T-helper 1 cell treated with Interleukin-12 subunit alpha and Interleukin-12 subunit beta and Interleukin-4 antibody, amounts not matched to agents 30 ng/mL and 1 ng/mL, for 36 hours (primary cell): ENCODE results near the gene DSN1. TPM values are rescaled to one million over a fixed set of nuclear protein-coding genes. Genes with fewer than 3 reads are reported as not detected.

ENCODE experiments used
- intact Hi-C: fragments of 100-400 bp; cut with micrococcal nuclease; formaldehyde crosslinking; loops from one replicate; pipeline ENCODE4 v1.15.1; 2024
- total RNA-seq: library from RNA; stranded (reverse); gene quantifications from 2 replicates; pipeline ENCODE4 v1.2.3, GENCODE V29; 2022

Gene DSN1
- total RNA-seq, 1 donor from 2014 or later, result 25.2 TPM

- intact Hi-C loops, result no loop called here
These were observed 70.0 kb downstream of the DSN1 start for GRCh38 chr20:36703530-36703929.

Other genes starting within 250 kb of the DSN1 start
- gene MYL9, start 232.2 kb downstream of the DSN1 start, total RNA-seq, result 0.46 and 0.69 TPM in 2 replicates
- gene TGIF2, start 200.2 kb downstream of the DSN1 start, total RNA-seq, result 44.1 and 45.5 TPM in 2 replicates
- 110 TPM in 2 replicates for gene RAB5IF, start 168.0 kb downstream of the DSN1 start, total RNA-seq
- gene SLA2, start 127.6 kb downstream of the DSN1 start, total RNA-seq, result 78.0 and 78.8 TPM in 2 replicates
- gene NDRG3, start 27.7 kb downstream of the DSN1 start, total RNA-seq, result 26.5 and 27.2 TPM in 2 replicates
- gene TLDC2, start 102.4 kb upstream of the DSN1 start, total RNA-seq, result not detected in 2 replicates
- 300 and 310 TPM in 2 replicates for gene SAMHD1, start 177.9 kb upstream of the DSN1 start, total RNA-seq